HCT116 (cell line): ENCODE results near the gene GOT1. TPM values are rescaled to one million over a fixed set of nuclear protein-coding genes. Genes with fewer than 3 reads are reported as not detected.

Experiments
- ATAC-seq: fragments of 200-7000 bp; cut with Tn5 transposase; 2 replicates; pipeline ENCODE4 v1.9.1; 2020; ENCODE audit warnings: mild to moderate bottlenecking, moderate library complexity
- BruUV-seq: library from RNA; stranded (reverse); fragments of 400-500 nt; replicated peaks from 2 replicates; lab custom pipeline; 2021; lab: Mats Ljungman, UMichigan
- CTCF ChIA-PET: fragments of 300-600 bp; sonication (Branson Sonifier 250); formaldehyde crosslinking; loops from one replicate; lab custom pipeline; 2021; ENCODE audit warnings: antibody characterized with exemption; lab: Charles Lee
- POLR2A ChIA-PET: fragments of 300-600, 350-600 bp; sonication (Branson Sonifier 250); formaldehyde crosslinking; loops from one replicate; lab custom pipeline; 2021; ENCODE audit warnings: antibody characterized with exemption; lab: Charles Lee
- RAD21 ChIA-PET, 2 experiments: fragments of 300-600 bp; sonication (Branson Sonifier 250); formaldehyde crosslinking; loops; one replicate each; lab custom pipeline; 2023; ENCODE audit warnings: low total read pairs in 2 of 2; ENCODE audit not compliant: uncharacterized antibody in 2 of 2, unreplicated experiment in 2 of 2, low non-redundant PET in 1 of 2; lab: Charles Lee
- DNase-seq: peaks from one replicate; pipeline ENCODE4 v3.0.0-alpha.2; 2010; ENCODE audit warnings: low read depth, low spot score
- H2AFZ ChIP-seq: fragments of 200-600 bp; shearing (Covaris generic), sonication (generic); 2 replicates; pipeline ENCODE4 v1.6.1; 2017; ENCODE audit warnings: low read depth, mixed run types, mixed read lengths, antibody characterized with exemption, low read length; ENCODE audit not compliant: poor library complexity, severe bottlenecking
- H3K27ac ChIP-seq: 2 replicates; pipeline ENCODE4 v1.5.1; 2012; ENCODE audit warnings: low read depth, low read length
- H3K27me3 ChIP-seq: fragments of 200-600 bp; sonication (generic); 2 replicates; pipeline ENCODE4 v1.6.1; 2016; ENCODE audit warnings: mixed run types, low read length, mixed read lengths; ENCODE audit not compliant: insufficient read depth
- H3K36me3 ChIP-seq, 2 experiments: fragments of 200-500 bp in 1 of 2; fragments of 200-600 bp in 1 of 2; sonication (Bioruptor generic) in 1 of 2; sonication (generic) in 1 of 2; 2 replicates each; pipeline versions ENCODE4 v1.5.1 to v1.6.1; 2014 to 2016; ENCODE audit warnings: low read length in 2 of 2, inconsistent platforms in 1 of 2, mixed read lengths in 1 of 2, mixed run types in 1 of 2; ENCODE audit not compliant: insufficient read depth in 2 of 2, control insufficient read depth in 1 of 2
- H3K4me1 ChIP-seq, 2 experiments: fragments of 200-600 bp in 1 of 2; sonication (generic) in 1 of 2; 2 replicates each; pipeline versions ENCODE4 v1.5.1 to v1.6.1; 2012 to 2017; ENCODE audit warnings: low read length in 2 of 2, inconsistent platforms in 1 of 2, mild to moderate bottlenecking in 1 of 2, mixed read lengths in 1 of 2, mixed run types in 1 of 2, moderate library complexity in 1 of 2; ENCODE audit not compliant: insufficient read depth in 2 of 2, control insufficient read depth in 1 of 2
- H3K4me2 ChIP-seq: fragments of 200-600 bp; sonication (generic); 2 replicates; pipeline ENCODE4 v1.6.1; 2017; ENCODE audit warnings: mixed run types, low read length, mixed read lengths
- H3K4me3 ChIP-seq, 2 experiments: fragments of 200-600 bp in 1 of 2; sonication (generic) in 1 of 2; replicated peaks in 1 of 2; 2 replicates each; pipeline ENCODE4 v1.5.1; 2011 to 2016; ENCODE audit warnings: low read length in 2 of 2, control low read depth in 1 of 2, low read depth in 1 of 2, mild to moderate bottlenecking in 1 of 2, mixed read lengths in 1 of 2, mixed run types in 1 of 2
- H3K79me2 ChIP-seq: fragments of 200-600 bp; sonication (generic); 2 replicates; pipeline ENCODE4 v1.6.1; 2017; ENCODE audit warnings: mild to moderate bottlenecking, mixed run types, low read length, moderate library complexity, mixed read lengths; ENCODE audit not compliant: insufficient read depth
- H3K9ac ChIP-seq: fragments of 200-600 bp; sonication (generic); 2 replicates; pipeline ENCODE4 v1.6.1; 2016; ENCODE audit warnings: low read length, mixed read lengths
- H3K9me2 ChIP-seq: fragments of 200-600 bp; sonication (generic), shearing (Covaris generic); 2 replicates; pipeline ENCODE4 v1.6.1; 2017; ENCODE audit warnings: mixed run types, mild to moderate bottlenecking, moderate library complexity; ENCODE audit not compliant: insufficient read depth
- H3K9me3 ChIP-seq, 2 experiments: fragments of 200-500 bp in 1 of 2; fragments of 200-600 bp in 1 of 2; sonication (Bioruptor generic) in 1 of 2; sonication (generic) in 1 of 2; 2 replicates each; pipeline ENCODE4 v1.6.1; 2014 to 2017; ENCODE audit warnings: low read length in 2 of 2, mixed read lengths in 2 of 2, inconsistent platforms in 1 of 2, low read depth in 1 of 2, mild to moderate bottlenecking in 1 of 2, mixed run types in 1 of 2, moderate library complexity in 1 of 2; ENCODE audit not compliant: control insufficient read depth in 1 of 2, insufficient read depth in 1 of 2
- H4K20me1 ChIP-seq: fragments of 200-600 bp; sonication (generic), shearing (Covaris generic); 2 replicates; pipeline ENCODE4 v1.6.1; 2017; ENCODE audit warnings: mixed run types, mild to moderate bottlenecking, moderate library complexity; ENCODE audit not compliant: insufficient read depth
- CEBPB ChIP-seq: IDR thresholded peaks from 2 replicates; pipeline ENCODE4 v1.6.1; 2012; ENCODE audit warnings: low read depth
- POLR2AphosphoS5 ChIP-seq: IDR thresholded peaks from 2 replicates; pipeline ENCODE4 v1.6.1; 2011; ENCODE audit warnings: mild to moderate bottlenecking, low read depth, low read length, moderate library complexity
- SIN3A ChIP-seq: IDR thresholded peaks from 2 replicates; pipeline ENCODE4 v1.6.1; 2012; ENCODE audit warnings: low read depth
- ZFX ChIP-seq: fragments of 450-650 bp; IDR thresholded peaks from 2 replicates; pipeline ENCODE4 v1.6.1; 2017
- intact Hi-C: fragments of 100-400 bp; cut with micrococcal nuclease; formaldehyde crosslinking; loops from 2 replicates; pipeline ENCODE4 v1.10.0; 2022
- total RNA-seq: library from RNA; stranded (reverse); gene quantifications from one replicate; pipeline ENCODE4 v1.2.1, GENCODE V29; 2021; ENCODE audit not compliant: unreplicated experiment

Gene GOT1
- total RNA-seq, 1 experiment from 2014 or later, result 135 TPM

- Histone ChIP-seq H3K79me2 (peaks cover 61% of the 10 kb centered on the region), H3K4me2 (no peak overlapping the region)
These were observed 7.8 kb downstream of the GOT1 start for GRCh38 chr10:99422529-99423096.

GRCh38 chr10:99421233-99421739 is 9.1 kb downstream of the GOT1 start:
- Histone ChIP-seq H3K79me2 (peaks cover 51% of the 10 kb centered on the region), H4K20me1 (no peaks in the 10 kb centered on the region), H3K27me3 (no peaks in the 10 kb centered on the region), H3K9ac (no peak overlapping the region), H3K27ac (no peak overlapping the region), H3K9me2 (no peaks in the 10 kb centered on the region), H3K4me2 (no peak overlapping the region), H2AFZ (no peak overlapping the region), H3K4me3 (no peak overlapping the region), H3K9me3 (no peaks in the 10 kb centered on the region), H3K4me1 (no peaks in the 10 kb centered on the region), H3K36me3 (peaks cover 24 to 40% of the 10 kb centered on the region in 2 experiments)
- CTCF ChIA-PET, result no interaction called here
- ATAC-seq (no peak), DNase-seq (no peak)
- intact Hi-C loops, result no loop called here
- RAD21 ChIA-PET, result no interaction called here
- BruUV-seq, result no TSS peak
- POLR2A ChIA-PET, result interaction anchor here (1.0 kb wide), 1 partner anchor 9 kb away, joined by 4 read pairs; the partner anchor contains the start of gene GOT1
- TF ChIP-seq CEBPB (0 out of 2 replicates have a peak, but pooled peaks have one; percentile 14), ZFX (no peak), POLR2AphosphoS5 (peak; percentile 43; the same call in 1 of the 2 replicates)

More at GRCh38 chr10:99422529-99423096, 7.8 kb downstream of the GOT1 start:
- TF ChIP-seq POLR2AphosphoS5 (0 out of 2 replicates have a peak, but pooled peaks have one; percentile 6), SIN3A (no peak)
- ATAC-seq (no peak), DNase-seq (no peak)
- Histone ChIP-seq H3K9ac (no peak overlapping the region), H3K27ac (no peak overlapping the region), H4K20me1 (no peaks in the 10 kb centered on the region), H3K9me3 (no peaks in the 10 kb centered on the region), H2AFZ (no peak overlapping the region), H3K4me3 (no peak overlapping the region), H3K9me2 (no peaks in the 10 kb centered on the region), H3K36me3 (peaks cover 24 to 40% of the 10 kb centered on the region in 2 experiments), H3K4me1 (no peaks in the 10 kb centered on the region), H3K27me3 (no peaks in the 10 kb centered on the region)
- ChIA-PET CTCF (interaction anchor here (1.2 kb wide), 1 partner anchor 13 kb away, joined by 4 read pairs; no protein-coding TSS in a partner anchor), RAD21 (no interaction called here), POLR2A (no interaction called here)
- BruUV-seq, result no TSS peak
- intact Hi-C loops, result no loop called here
